ENCODE measurements around the gene NTF3.

Gene NTF3

DNA sequence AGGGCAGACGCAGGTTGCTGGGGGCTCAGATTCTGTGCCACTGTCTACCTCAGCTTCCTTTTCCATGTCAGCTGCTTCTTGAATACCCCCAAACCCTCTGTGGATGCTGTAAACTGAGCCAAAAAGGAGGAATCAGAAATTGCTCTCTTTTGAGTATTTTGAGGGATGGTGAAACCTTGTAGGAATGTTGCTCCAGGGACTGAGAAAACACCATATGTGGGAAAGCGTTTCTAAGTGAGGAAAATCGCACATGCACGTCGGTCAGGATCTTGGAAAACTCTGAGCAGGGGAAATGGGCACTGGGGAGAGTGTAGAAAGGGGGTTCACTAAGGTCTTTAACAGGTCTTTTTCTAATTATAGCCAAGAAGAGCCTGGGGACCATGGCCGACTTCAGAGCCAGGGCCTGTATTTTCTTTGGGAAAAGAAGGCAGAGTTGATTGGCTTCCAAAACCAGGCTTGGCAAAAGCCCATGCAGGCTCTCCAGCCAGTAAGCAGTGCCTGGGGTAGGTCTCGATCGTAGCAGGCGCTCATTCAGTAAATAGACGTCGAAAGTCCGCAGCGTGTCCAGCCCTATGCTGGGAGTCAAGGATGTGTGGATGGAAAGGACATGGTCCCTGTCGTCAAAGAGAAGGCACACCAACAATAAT, 58.0 kb downstream of the NTF3 start:
- H3K4me3 ChIP-seq (replicated peaks; ENCODE audit: low read depth, low read length): no peak overlapping the region
- DNase-seq (ENCODE audit: extremely low read depth, low read depth): no peak
- TF ChIP-seq, protein P1, sequence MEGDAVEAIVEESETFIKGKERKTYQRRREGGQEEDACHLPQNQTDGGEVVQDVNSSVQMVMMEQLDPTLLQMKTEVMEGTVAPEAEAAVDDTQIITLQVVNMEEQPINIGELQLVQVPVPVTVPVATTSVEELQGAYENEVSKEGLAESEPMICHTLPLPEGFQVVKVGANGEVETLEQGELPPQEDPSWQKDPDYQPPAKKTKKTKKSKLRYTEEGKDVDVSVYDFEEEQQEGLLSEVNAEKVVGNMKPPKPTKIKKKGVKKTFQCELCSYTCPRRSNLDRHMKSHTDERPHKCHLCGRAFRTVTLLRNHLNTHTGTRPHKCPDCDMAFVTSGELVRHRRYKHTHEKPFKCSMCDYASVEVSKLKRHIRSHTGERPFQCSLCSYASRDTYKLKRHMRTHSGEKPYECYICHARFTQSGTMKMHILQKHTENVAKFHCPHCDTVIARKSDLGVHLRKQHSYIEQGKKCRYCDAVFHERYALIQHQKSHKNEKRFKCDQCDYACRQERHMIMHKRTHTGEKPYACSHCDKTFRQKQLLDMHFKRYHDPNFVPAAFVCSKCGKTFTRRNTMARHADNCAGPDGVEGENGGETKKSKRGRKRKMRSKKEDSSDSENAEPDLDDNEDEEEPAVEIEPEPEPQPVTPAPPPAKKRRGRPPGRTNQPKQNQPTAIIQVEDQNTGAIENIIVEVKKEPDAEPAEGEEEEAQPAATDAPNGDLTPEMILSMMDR (IDR thresholded peaks at IDR 0.05; ENCODE audit: low read depth, low read length, missing control alignments): no peak

DNA sequence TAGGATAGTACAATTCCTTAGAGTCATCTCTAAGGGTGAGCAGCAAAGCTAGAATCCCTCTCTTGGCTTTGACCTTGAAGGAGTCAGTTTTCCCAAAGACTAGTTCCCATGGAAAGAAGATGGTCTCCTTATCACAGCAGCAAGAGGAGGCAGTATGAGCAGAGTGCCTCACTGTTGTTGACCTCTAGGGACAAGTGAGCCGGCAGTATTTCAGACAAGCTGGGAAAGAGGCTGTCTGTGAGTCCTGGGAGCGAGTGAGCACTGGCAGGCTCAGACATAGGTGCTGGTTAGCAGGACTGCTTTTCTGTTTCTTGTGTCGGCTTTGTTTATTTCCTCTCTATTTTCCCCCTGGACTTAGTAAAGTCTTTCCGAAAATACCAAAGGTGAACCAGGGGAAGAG, 60.7 kb downstream of the NTF3 start:
- TF ChIP-seq, protein P1 (IDR thresholded peaks at IDR 0.05; ENCODE audit: low read depth, low read length, missing control alignments): no peak

DNA sequence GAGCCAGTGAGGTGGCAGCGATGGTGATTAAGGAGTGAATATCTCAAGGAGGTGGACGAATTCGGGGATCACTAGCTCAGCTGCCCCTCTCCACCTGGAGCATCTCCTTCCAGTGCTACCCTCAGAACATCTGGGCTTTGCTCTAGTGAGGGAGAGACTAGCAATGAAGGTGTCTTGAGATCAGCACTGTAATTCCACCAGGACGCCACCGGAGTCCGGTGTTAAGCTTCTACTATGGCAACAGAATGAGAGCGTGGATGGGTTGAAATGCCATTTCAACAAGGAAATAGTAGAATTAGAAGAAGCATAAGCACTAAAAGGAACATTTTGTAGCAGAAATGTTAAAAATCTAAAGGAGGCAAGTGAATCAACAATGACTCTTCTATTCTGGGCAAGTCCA, 61.1 kb downstream of the NTF3 start:
- no peak overlapping the region for H3K4me3 ChIP-seq (replicated peaks; ENCODE audit: low read depth, low read length)
- TF ChIP-seq, protein P1 (IDR thresholded peaks at IDR 0.05; ENCODE audit: low read depth, low read length, missing control alignments): no peak
- no peak for DNase-seq (ENCODE audit: extremely low read depth, low read depth)

More for the DNA sequence above, 60.7 kb downstream of the NTF3 start:
- no peak overlapping the region for H3K4me3 ChIP-seq (replicated peaks; ENCODE audit: low read depth, low read length)
- no peak for DNase-seq (ENCODE audit: extremely low read depth, low read depth)

DNA sequence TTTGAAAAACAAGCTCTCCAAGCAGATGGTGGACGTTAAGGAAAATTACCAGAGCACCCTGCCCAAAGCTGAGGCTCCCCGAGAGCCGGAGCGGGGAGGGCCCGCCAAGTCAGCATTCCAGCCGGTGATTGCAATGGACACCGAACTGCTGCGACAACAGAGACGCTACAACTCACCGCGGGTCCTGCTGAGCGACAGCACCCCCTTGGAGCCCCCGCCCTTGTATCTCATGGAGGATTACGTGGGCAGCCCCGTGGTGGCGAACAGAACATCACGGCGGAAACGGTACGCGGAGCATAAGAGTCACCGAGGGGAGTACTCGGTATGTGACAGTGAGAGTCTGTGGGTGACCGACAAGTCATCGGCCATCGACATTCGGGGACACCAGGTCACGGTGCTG, 62.4 kb downstream of the NTF3 start:
- no peak for DNase-seq (ENCODE audit: extremely low read depth, low read depth)
- TF ChIP-seq, protein P1 (IDR thresholded peaks at IDR 0.05; ENCODE audit: low read depth, low read length, missing control alignments): no peak
- no peak overlapping the region for H3K4me3 ChIP-seq (replicated peaks; ENCODE audit: low read depth, low read length)

DNA sequence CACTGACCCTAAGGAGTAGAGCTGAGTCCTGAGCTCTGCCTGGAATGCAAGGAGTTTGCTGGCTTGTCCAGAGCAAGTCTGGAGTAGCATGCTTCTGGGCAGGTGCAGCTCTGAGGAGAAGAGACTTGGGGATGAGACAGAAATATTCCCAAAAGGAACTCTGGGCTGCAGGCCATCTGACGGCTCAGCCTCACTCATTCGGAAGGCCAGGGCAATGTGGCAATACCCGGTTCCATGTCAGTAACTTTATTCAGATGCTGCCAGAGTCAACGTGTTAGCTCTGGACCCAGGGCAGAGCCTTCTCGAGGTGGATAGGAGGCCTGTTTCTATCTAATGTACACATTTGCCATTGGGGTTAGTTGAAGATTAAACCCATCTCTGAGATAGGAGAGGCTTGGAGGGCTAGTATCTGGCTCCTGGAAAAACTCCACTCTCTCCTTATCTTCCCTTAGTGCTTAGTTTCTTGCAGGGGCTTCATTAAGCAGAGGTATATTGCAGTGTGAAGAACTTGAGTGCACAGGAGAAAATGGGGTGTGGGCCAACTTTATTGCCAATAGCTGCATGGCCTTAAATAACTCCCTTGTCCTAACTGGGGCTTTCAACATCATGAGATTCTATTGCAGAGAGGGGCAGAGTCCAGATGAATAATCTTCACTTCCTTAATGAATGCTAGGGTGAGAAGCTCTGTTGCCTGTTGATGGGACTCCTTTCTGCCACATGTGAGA, 65.6 kb downstream of the NTF3 start:
- H3K4me3 ChIP-seq (replicated peaks; ENCODE audit: low read depth, low read length): no peak overlapping the region
- TF ChIP-seq, protein P1 (IDR thresholded peaks at IDR 0.05; ENCODE audit: low read depth, low read length, missing control alignments): no peak
- DNase-seq (ENCODE audit: extremely low read depth, low read depth): no peak

DNA sequence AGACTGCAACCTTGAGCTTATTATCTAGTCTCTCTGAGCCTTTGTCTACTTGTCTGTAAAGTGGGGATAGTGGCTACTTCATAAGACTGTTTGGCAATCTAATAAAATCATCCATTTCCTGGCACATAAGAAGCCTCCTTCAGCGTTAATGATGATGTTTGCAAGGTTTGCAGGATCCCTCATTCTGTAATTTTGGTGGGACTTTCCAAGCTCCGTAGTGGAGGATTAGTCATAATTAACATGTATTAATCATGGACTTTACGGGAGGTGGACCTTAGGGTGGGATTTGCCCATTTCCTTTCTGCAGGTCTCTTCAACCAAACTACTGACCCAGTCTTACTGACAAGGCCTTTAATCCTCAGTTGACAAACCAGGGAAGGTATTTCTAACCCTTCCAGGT, 66.2 kb downstream of the NTF3 start:
- H3K4me3 ChIP-seq (replicated peaks; ENCODE audit: low read depth, low read length): no peak overlapping the region
- no peak for DNase-seq (ENCODE audit: extremely low read depth, low read depth)
- TF ChIP-seq, protein P1 (IDR thresholded peaks at IDR 0.05; ENCODE audit: low read depth, low read length, missing control alignments): no peak

Measured in HFF-Myc (cell line).